ENCODE results near the gene PDIK1L.

Gene PDIK1L

GRCh38 chr1:26171084-26172072 lies 59.8 kb downstream of the PDIK1L start, which contains the start of gene ZNF593OS:
ZNF593OS (minus strand) TSS chr1:26171832; CDS start chr1:26171661, 171 bp downstream.
- DNase-seq (ENCODE audit: low read depth), result no peak

All from fibroblast of gingiva (primary cell).